A375 (cell line): Measurements from ENCODE around the gene HNRNPLL. TPM values are rescaled to one million over a fixed set of nuclear protein-coding genes. Genes with fewer than 3 reads are reported as not detected.

Experiments used
- total RNA-seq: library from RNA; depleted of rRNA; stranded (reverse); fragments of >200 nt; shearing (Covaris generic); gene quantifications from 2 replicates; pipeline ENCODE4 v1.2.3, GENCODE V29; 2014; rRNA removed

HNRNPLL gene
- total RNA-seq, result 29.3 and 33.6 TPM in 2 replicates

DNA sequence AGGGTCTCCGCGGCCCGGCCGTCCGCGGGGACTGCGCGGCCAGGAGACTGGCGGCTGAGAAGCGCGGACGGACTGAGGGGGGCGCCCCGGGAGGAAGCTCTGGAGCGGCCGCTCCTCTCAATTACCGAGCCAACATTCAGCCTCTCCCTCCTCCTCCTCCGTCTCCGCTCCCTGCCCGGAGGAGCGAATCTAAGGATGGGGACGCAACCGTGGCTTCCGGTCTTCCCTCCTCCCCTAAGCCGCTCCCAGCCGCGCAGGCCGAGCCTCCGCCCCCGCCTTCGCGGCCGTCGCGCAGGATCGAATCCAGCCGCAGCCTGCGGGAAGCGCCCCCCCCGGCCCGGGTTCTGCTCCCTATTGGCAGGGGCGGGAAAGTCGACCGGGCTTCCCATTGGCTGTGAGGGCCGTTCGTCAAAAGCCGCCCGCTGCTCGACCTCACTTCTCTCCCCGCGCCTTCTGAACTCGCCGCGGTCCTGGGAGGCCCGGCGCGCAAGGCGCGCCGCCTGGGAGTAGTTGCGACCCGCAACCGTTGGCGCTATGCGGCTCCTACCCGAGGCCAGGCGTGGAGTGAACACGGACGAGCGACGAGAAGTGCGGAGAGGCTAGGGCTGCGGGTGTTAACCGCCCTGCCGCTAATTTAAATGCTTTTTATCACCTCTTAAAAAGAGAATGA lies at the start of gene HNRNPLL:
Gene HNRNPLL (minus strand): TSS at position 197 of the 670 bp plus-strand sequence. CDS start 302 bp downstream, outside the sequence.

Other genes with a start within 250 kb of the HNRNPLL start
- gene ATL2, start 225.7 kb downstream of the HNRNPLL start, total RNA-seq, result 62.4 and 73.7 TPM in 2 replicates
- not detected in 2 replicates for gene GALM, start 63.2 kb upstream of the HNRNPLL start, total RNA-seq
- 251 and 282 TPM in 2 replicates for gene SRSF7, start 148.4 kb upstream of the HNRNPLL start, total RNA-seq
- 22.3 and 31.1 TPM in 2 replicates for gene GEMIN6, start 175.3 kb upstream of the HNRNPLL start, total RNA-seq